ENCODE data around the gene PLCD3.
A peak's percentile ranks its signal among the peaks of the same experiment; 100 is the strongest.
"Not testable (repeated sequence)": the region's sequence is repeated elsewhere in the genome, so short reads cannot be mapped to it uniquely, and the experiment has no call there.

Gene PLCD3

DNA sequence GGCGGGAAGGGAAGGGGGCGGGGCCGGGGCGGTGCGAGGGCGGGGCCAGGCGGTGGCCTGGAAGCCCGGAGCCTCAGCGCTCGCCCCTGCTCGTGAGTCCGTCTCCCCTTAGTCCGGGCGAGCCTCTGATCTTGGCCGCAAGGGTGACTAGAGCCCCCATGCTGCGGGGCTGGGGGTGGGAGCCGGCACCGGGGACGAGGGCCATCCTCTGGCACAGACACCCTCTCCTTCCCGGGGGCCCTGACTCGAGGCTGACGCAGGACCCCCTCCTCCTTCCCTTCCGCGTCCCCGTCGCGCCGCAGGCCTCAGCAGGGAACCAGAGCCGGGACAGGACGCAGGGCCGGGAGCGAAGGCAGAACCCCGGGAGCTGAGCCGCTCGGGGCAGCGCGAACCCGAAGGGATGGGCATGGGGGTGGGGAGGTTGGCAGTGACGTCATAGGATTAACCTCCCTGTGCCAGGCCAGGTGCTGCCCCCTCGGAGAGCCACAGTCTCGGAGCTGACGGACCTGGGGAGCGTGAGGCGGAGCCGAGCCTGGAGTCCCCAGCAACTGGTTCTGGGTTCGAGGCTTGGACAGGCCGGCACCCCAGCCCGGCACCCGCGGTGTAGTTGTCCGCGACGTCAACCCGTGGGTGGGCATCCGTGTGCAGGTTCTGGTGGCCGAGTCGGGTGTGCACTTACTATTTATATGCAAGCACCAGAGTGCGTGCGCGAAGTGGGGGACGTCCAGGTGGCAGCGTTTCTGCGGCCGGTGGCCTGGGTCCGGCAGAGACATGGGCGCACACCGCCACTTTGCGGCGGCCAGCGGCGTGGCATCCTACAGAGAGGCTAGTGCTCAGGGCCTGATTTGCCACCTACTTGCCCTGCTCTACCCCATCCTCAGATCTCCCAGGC lies 503 bp upstream of the PLCD3 start:
- DNase-seq (ENCODE audit: low read depth), result peak; percentile 52

- DNase-seq (ENCODE audit: low read depth), result peak; percentile 22
Observed at GRCh38 chr17:45131616-45132319, 547 bp downstream of the PLCD3 start.

- DNase-seq (ENCODE audit: low read depth), result no peak
Observed at GRCh38 chr17:45130681-45131615, 1.4 kb downstream of the PLCD3 start.

DNA sequence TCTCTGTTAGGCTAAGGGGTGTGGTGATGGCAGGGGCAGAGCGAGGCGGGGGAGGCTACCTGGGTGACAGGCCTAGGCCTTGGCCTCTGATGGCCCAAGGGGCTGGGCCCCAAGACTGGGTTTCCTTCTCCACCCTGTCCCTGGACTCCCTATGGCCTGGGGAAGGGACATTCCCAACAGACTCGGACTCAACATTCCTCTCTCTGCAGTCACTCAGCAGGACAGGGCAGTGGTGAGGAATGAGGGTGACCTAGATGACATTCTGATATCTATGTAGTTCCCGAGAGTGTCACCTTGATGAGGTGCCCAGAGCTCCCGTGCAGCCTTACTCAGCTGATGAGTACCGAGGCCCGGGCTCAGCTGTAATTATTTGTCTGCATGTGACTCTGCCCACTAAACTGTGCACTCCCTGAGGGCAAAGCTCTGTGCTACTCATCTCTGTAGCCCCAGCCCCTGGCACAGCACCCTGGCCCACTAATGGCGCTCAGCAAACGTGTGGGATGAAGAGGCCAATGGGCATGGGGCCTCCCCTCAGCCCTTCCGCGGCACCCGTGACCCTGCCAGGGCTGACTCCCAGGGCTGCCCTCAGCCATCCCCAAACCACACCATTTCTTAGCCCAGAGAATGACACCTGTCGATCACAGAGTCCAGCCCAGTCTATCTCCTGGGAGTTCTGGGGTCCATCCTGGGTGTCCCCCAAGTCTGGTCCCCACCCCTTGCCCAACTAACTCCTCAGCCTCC lies 2.2 kb downstream of the PLCD3 start:
- no peak for DNase-seq (ENCODE audit: low read depth)

DNA sequence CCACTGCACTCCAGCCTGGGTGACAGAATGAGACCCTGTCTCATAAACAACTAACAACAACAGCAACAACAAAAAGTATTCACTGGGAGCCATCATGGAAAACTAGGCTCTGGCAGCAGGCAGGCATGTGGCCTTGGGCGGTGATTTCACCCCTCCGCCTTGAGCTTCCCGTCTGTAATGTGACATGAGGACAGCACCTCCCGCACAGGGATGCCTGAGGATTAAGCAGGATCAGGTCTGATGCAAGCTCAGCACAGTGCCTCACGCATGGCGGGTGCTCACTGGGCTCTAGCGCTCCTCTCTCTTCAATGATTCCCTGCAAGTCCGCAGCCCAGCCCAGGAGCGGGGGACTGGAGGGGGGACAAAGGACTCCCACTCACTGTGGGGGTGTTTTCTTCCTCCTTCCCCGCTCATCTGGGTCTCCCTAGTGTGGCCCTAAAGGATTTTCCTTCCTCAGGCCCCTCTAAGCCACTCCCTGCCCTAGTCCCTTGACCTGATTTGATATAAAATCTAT lies 2.8 kb downstream of the PLCD3 start:
- no peak for DNase-seq (ENCODE audit: low read depth)

- no peak for DNase-seq (ENCODE audit: low read depth)
Observed at GRCh38 chr17:45128989-45129388, 3.3 kb downstream of the PLCD3 start.

DNA sequence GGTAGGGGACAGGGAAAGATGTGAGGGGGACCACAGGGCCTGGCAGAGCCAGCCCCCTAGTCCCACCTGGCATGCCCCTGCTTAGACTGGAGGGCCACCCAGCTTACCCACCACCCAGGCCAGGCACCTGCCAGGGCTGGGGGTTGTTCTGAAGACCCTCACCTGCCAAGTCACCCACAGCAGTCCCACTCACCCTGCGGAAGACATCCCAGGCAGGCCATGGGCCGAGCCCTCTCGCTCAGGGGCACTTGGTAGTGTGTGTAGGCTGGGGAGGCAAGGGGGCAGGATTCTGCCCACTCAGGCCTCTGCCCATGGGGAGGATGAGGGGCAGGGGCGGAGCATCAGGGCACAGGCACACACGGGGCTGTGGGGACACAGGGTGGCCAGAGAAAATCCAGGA lies 4.0 kb downstream of the PLCD3 start:
- DNase-seq (ENCODE audit: low read depth), result no peak

DNA sequence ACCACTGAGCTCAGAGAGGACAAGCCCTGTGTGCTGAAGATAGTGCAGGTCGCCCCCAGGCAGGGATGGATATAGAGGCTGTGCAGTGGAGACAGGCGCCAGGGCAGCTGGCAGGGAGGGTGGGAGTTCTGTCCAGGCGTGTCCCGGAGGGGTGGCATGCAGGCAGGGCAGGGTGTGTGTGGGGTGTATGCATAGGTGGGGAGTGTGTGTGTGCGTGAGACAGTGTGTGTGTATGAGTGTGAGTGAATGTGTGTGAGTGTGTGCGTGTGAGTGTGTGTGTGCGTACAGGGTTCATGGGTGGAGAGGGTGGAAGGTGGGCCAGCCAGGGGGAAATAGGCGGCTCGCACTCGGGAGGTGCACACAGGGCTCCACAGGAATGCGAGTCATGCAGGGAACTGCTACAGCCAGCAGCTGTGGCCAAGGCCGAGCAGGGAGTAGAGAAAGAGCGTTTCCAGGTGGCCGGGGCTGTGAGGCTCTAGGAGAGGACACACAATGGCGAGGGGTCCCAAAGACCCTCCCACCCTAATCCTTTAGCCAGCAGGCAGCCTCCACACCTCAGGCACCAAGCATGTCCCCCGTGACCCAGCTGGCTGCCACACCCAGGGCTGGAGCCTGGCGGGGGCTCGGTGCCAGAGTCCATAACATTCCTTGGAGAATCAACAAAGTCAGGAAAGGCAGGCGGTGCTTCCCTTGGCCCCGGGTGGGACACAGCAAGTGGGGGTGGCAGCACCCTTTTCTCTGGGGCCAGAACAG lies 4.6 kb downstream of the PLCD3 start:
- DNase-seq (ENCODE audit: low read depth), result no peak

GRCh38 chr17:45127207-45127547 lies 5.1 kb downstream of the PLCD3 start:
- no peak for DNase-seq (ENCODE audit: low read depth)

DNA sequence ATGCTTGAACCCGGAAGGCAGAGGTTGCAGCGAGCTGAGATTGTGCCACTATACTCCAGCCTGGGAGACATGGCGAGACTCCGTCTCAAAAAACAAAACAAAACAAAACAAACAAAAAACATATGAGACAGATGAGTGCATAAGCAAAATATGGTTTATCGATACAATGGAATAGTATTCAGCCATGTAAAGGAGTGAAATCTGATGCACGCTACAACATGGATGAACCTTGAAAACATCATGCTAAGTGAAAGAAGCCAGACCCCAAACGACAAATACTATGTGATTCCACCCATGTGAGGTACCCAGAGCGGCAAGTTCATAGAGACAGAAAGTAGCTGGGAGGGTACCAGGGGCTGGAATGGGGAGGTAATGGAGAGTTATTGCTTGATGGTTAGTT lies 6.8 kb downstream of the PLCD3 start:
- DNase-seq (ENCODE audit: low read depth), result no peak

DNA sequence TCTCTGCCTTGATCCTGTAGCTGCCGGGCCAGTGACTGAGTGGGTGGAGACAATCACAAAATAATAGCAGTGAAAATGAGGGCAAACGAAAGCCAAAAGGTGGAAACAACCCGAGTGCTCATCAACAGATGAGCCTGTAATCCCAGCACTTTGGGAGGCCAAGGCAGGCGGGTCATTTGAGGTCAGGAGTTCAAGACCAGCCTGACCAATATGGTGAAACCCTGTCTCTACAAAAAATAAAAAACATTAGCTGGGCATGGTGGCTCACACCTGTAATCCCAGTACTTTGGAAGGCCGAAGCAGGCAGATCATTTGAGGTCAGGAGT lies 7.6 kb downstream of the PLCD3 start:
- DNase-seq (ENCODE audit: low read depth), result not testable (repeated sequence)

- DNase-seq (ENCODE audit: low read depth), result peak; percentile 22
Observed at GRCh38 chr17:45123930-45124796, 8.2 kb downstream of the PLCD3 start.

DNA sequence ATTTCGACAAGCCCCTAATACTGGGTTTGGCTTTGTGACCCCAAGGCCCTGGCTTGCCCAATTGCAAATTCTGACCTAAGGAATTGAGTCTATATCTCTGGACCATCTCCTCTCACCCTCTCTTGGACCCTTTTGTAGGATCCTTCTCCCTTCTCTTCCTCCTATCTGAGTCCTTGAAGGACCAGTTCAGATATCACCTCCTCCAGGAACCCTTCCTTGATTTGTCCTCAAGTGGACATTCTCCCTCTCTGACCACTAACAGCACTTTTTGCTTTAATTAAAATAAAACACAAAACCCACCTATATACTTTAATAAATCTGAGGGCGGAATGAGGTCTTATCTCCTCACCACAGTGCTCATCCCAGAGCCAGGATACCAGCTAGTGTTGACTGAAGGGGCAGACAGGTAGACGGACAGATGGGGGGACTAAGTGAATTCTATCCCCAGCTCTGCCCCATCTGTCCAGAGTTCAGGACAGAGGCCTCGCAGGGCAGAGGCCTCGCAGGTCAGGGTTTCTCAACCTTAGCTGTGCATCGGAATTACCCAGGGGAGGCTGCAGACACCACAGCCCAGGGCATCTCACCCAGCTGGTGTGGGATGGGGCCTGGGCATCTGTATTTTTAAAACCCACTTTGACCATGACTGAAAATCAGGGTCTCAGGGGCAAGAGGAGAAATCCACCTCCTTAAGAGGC lies 9.1 kb downstream of the PLCD3 start:
- DNase-seq (ENCODE audit: low read depth), result no peak

DNA sequence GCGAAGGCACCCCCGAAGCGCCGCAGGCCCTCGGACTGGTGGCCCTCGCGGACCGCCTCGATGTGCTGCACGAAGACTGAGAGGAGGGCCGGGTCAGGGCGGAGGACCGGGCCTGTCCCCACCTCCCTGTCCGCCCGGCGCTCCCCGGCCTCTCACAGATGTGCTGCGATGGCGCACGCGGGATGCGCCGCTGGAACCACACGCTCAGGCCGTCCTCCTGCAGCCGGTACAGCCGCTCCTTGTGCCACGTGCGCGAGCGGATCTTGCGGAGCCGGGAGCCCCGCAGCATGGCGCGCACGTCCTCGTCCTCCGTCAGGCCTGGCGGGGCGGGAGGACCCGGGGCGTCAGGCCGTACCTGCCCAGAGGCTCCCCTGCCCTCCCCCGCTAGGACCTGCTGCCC lies 11.3 kb downstream of the PLCD3 start:
- DNase-seq (ENCODE audit: low read depth), result no peak

DNA sequence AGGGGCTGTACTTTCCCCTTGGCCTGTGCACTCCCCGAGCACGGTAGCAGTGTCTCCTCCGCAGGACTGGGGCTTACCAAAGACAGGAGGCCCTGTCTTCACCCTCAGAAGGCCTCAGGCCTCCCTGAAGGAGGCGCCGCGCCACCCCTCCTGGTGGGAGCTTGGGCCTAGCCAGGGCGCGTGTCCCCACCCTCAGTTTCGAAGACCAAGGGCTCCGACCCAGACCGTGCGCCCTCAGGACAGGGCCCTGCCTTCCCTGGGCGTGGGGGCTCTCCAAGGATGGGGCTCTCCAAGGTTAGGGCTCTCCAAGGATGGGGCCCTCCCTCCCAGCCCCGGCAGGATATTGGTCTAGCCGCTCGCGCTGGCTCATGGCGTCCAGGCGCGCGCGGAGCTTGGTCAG lies 11.8 kb downstream of the PLCD3 start:
- no peak for DNase-seq (ENCODE audit: low read depth)

- no peak for DNase-seq (ENCODE audit: low read depth)
Observed at GRCh38 chr17:45119964-45120363, 12.4 kb downstream of the PLCD3 start.

GRCh38 chr17:45118691-45119090 lies 13.6 kb downstream of the PLCD3 start:
- no peak for DNase-seq (ENCODE audit: low read depth)

DNA sequence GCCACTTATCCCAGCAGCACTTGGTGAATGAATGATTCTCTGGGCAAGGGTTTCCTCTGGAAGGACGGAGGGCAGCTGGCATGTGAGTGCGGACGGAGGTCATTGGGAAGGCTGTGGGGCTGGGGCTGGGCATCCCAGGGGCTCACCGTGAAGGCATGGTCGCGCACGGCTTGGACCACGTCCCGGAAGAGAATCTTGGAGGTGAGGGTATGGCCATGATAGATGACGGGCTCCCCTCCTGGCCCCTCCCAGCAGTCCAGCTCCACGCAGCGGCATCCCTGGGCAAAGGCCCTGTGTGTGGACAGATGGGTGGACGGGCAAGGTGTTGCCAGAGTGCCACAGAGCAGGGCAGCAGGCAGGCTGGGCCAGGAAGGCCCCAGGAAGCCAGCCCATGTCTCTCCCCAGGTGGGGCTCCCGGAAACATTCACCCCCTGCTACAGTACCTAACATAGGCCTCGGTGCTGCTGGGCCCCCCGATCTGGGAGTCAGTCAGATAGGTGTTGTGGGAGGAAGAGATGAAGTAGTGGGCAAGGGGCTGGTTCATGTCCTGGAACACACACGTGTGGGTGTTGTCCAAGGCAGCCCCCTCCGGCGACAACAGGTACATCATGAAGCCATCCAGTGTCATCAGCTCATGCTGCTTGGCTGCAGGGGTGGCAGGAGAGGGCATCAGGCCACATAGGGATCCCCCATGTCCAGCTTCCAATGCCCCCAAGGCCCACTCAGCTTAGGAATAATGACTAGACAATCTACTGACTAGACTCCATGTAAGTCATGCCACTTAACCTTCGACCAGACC lies 14.3 kb downstream of the PLCD3 start:
- DNase-seq (ENCODE audit: low read depth), result no peak
